HFF-Myc (cell line): ENCODE measurements around the gene HK3.

Experiments
- DNase-seq: peaks from one replicate; pipeline ENCODE4 v3.0.0-alpha.2; 2011; ENCODE audit warnings: low read depth; ENCODE audit errors: extremely low read depth
- H3K4me3 ChIP-seq: replicated peaks from 2 replicates; pipeline ENCODE4 v1.5.1; 2011; ENCODE audit warnings: low read depth, mild to moderate bottlenecking, control low read depth, low read length
- CTCF ChIP-seq: IDR thresholded peaks from 2 replicates; pipeline ENCODE4 v1.5.1; 2012; ENCODE audit warnings: mild to moderate bottlenecking, low read depth, low read length, control low read depth; ENCODE audit errors: missing control alignments

Gene HK3

GRCh38 chr5:176897263-176897662, 1.9 kb downstream of the HK3 start:
- no peak overlapping the region for H3K4me3 ChIP-seq
- no peak for DNase-seq
- TF ChIP-seq CTCF: no peak

GRCh38 chr5:176895831-176896230, 3.3 kb downstream of the HK3 start:
- no peak for DNase-seq
- no peak for TF ChIP-seq CTCF
- H3K4me3 ChIP-seq: no peak overlapping the region

DNA sequence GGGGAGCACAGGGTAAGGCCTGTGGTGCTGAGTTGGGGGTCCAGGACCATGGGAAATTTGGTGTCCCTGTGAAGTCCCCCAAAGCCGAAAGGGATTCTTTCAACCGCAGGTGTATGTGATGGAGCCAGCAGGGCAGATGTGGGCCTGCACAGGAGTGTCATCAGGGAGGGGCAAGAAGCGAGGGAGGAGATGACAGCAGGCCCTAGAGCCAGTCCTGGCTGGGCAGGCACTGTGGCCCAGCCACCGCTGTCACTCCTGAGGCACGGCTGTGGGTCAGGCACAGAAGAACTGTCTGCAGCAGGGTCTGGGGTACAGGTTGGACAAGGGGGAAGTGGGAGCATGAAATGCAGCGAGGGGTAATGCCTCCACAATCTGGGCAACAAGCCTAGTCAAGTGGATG, 4.8 kb downstream of the HK3 start:
- TF ChIP-seq CTCF: no peak
- DNase-seq: no peak
- no peak overlapping the region for H3K4me3 ChIP-seq

GRCh38 chr5:176892663-176893062, 6.5 kb downstream of the HK3 start:
- DNase-seq: no peak
- no peak overlapping the region for H3K4me3 ChIP-seq
- TF ChIP-seq CTCF: no peak

- DNase-seq: no peak
- TF ChIP-seq CTCF: no peak
- H3K4me3 ChIP-seq: no peak overlapping the region
Observed at GRCh38 chr5:176891331-176891958, 7.7 kb downstream of the HK3 start.

- DNase-seq: no peak
- no peak for TF ChIP-seq CTCF
Observed at GRCh38 chr5:176890455-176891330, 8.5 kb downstream of the HK3 start.

More at GRCh38 chr5:176890455-176891330, 8.5 kb downstream of the HK3 start:
- no peak overlapping the region for H3K4me3 ChIP-seq
